Measurements from ENCODE around the gene HOXA3. TPM values are rescaled to one million over a fixed set of nuclear protein-coding genes. Genes with fewer than 3 reads are reported as not detected.

The HOXA3 gene
- total and polyA plus RNA-seq, 2 of the 13 experiments (the other 11 are each of a cell fraction or from before 2014, with no cell fraction given) = 2.9 to 4.6 TPM

DNA sequence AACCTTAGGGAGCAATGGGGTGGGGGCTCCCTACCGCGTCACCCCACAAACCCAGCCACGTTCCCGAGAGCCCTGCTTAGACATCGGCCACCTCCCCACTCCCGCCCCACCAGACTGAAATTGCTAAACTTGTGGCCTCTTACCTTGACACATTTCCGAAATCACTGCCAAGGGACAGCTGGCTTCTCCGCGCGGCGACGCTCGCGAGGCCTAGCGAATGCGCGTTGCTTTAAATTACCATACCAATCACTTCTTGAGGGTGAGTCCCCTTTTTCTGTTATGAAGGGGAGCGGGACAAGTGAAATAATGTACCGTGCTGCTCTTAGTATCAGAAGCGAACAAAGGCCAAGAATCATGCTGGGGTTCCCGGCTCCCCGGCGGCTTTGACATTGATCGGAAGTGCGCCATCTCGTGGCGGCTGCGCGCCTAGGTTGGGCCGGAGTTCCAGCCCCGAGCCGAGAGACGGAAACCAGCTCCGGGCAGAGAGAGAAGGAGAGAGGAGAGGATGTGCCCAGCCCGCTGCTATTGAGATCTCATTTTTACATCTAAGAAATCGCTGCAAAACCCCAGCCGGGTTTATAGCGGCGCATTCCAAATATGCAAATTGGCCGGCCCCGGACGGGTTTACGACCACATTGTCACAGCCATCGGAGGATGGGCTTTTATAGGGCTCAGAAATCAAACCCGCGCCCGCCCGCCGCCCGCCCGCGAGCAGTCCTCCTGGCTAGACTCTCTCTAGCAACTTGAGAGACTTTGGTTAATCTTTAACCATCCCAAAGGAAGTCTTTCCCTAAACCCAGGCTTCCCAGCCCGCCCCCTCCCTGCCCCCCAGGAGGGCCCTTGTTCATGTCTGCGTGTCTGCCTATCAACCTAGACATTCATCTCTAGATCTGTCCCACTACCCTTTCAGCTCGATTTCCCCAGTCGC is 27.4 kb upstream of the HOXA3 start (continued):
- no peak for TF ChIP-seq PRDM15 (CRISPR knock-in tag; IDR thresholded peaks at IDR 0.05)
- no peak for TF ChIP-seq ZNF788 (CRISPR knock-in tag; IDR thresholded peaks at IDR 0.05; ENCODE audit: borderline replicate concordance)
- no peak for TF ChIP-seq ZNF703 (CRISPR knock-in tag; IDR thresholded peaks at IDR 0.05; ENCODE audit: borderline replicate concordance)
- no peak for TF ChIP-seq HDAC2 (CRISPR knock-in tag; IDR thresholded peaks at IDR 0.05)
- TF ChIP-seq GABPB1 (CRISPR knock-in tag; IDR thresholded peaks at IDR 0.05) = peak; percentile 37; the same call in 1 of the 2 replicates
- TF ChIP-seq PRDM10 (CRISPR knock-in tag; IDR thresholded peaks at IDR 0.05; ENCODE audit: low read depth) = no peak
- TF ChIP-seq ZFP91 (CRISPR knock-in tag; IDR thresholded peaks at IDR 0.05; ENCODE audit: borderline replicate concordance) = no peak
- 0 out of 2 replicates have a peak, but pooled peaks have one; percentile 24 for TF ChIP-seq ZNF574 (CRISPR knock-in tag; IDR thresholded peaks at IDR 0.05)
- no peak for TF ChIP-seq ZNF414 (CRISPR knock-in tag; IDR thresholded peaks at IDR 0.05)
- TF ChIP-seq ZNF160 (CRISPR knock-in tag; IDR thresholded peaks at IDR 0.05) = no peak

All from HepG2 (cell line).